ENCODE measurements around the gene PLAC1.

GRCh38 chrX:134688031-134688823, 30.0 kb upstream of the PLAC1 start:
- TF ChIP-seq CREB1 (IDR thresholded peaks at IDR 0.05; ENCODE audit: low read depth) (no peak), REST (IDR thresholded peaks at IDR 0.05; ENCODE audit: low read depth) (no peak), RAD21 (IDR thresholded peaks at IDR 0.05; ENCODE audit: low read depth) (no peak), USF1 (IDR thresholded peaks at IDR 0.05) (no peak), EP300 (IDR thresholded peaks at IDR 0.05; ENCODE audit: borderline replicate concordance) (no peak), TAF1 (IDR thresholded peaks at IDR 0.05; ENCODE audit: low read depth) (no peak), EGR1 (IDR thresholded peaks at IDR 0.05) (no peak)

All from Ishikawa (cell line).